ENCODE results near the gene PPP2R2B.
A peak's percentile ranks its signal among the peaks of the same experiment; 100 is the strongest.

PPP2R2B gene

DNA sequence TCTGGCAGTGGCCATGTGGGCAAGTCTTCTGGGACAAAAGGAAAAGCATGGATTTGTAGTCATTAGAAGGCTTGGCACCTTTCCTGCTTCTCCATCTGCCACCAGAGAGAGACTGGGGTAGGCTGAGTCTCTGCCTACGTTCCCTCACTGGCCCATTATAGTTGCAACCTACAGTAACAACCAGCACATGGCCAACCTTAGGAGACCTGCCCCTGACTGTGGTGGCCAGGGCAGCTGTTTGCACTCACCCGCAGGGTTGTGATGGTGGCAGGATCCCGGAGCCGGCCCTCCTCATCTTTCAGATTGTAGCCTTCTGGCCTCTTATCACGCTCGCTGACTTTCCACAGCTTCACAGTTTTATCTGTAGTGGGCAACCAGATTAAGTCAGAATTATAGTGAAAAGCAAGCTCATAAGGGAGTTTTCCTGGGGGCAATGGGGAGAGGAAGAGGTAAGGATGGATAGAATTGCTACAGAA is 187.6 kb downstream of the PPP2R2B start:
- DNase-seq, result no peak

DNA sequence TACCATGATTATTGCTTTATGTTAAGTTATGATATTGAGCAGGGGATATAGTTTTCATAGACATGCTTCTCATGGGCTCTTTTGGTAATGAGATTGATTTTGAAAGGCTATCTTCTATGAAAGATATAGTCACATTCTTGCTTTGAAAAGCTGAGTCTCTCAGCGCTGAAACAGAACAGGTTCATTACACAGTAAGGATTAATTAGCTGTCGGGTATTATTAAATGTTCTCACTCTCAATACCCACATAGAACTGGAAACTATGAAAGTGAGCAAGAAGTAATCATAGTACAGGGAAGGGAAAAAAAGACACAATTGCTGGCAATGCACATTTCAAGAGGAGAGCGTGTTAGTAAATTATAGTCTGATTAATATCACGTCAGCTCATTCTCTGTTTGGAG is 190.9 kb downstream of the PPP2R2B start:
- no peak for DNase-seq

GRCh38 chr5:146683861-146684260 is 194.7 kb downstream of the PPP2R2B start:
- no peak for DNase-seq

DNA sequence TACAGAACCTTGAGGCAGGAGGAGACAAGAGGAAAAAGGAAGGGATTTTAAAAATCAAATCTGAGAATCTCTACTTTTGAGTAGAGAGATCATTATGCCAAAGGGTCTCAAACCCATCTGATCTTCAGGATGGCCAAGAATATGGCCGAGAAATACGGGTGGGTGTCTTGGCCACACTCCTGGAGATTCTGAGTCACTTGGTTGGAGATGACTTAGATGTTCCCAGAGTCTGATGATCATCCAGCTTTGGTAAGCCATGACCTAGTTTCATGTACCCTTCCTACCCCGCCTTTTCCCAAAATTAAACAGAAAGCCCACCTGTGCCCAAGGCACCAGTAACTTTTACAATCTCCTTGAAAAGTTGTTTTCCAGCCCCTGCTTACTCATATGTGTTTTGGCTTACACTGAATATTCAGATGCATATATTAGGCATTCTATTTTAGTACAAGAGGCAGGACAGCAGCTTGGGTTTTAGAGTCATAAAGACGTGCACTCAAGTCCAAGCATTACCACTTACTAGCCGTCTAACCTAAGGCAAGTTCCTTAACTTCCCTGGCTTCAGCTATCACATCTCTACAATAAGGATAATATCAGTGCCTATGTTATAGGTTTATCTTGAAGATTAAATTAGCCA is 195.5 kb downstream of the PPP2R2B start:
- no peak for DNase-seq

DNA sequence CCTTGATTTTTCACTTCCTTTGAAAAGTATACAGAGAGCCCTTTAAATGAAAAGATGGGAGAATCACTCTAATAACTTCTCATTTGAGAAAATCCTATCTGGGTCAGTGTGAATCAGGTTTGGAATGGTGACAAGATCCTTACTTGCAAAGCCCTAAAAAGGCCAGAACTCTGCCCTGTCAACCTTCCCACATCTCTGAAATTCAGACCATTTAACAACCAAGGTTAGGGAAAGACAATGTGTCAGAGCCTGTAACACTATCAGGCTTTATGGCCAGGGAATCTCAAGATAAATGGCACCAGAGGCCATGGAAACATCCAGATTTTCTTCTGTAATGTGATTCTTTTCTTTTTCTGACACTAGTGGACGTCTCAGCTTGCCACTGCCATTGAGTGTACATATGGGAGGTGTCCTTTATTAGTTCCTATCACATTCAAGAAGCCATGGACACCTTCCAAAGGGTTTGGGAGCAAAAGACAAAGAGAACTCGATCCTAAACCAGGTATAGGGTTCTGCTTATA is 196.9 kb downstream of the PPP2R2B start:
- no peak for DNase-seq

GRCh38 chr5:146680846-146681584 is 197.5 kb downstream of the PPP2R2B start:
- no peak for DNase-seq

DNA sequence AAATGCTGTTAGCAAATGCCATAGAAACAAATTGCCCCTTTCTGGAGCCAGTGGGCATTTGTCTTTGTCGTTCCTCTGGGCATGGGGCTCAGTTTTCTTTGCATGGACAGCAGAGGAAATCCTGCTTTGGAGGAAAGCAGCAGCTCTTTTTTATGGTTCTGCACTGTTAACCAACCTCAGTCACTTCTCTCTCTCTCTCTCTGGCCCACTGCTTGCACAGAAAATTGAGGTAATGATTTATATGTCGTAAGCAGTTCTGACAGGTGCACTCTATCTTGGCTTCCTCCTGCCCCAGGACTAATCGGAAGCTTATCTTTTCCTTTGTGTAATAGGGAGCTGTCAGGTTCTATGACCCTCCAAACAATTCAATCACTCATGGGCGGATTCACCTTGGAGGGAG is 202.9 kb downstream of the PPP2R2B start:
- DNase-seq, result peak; percentile 8

GRCh38 chr5:146672866-146673265 is 205.7 kb downstream of the PPP2R2B start:
- DNase-seq, result no peak

- DNase-seq, result no peak
These were observed 206.8 kb downstream of the PPP2R2B start for GRCh38 chr5:146671561-146672295.

- no peak for DNase-seq
These were observed 208.9 kb downstream of the PPP2R2B start for GRCh38 chr5:146669656-146670055.

DNA sequence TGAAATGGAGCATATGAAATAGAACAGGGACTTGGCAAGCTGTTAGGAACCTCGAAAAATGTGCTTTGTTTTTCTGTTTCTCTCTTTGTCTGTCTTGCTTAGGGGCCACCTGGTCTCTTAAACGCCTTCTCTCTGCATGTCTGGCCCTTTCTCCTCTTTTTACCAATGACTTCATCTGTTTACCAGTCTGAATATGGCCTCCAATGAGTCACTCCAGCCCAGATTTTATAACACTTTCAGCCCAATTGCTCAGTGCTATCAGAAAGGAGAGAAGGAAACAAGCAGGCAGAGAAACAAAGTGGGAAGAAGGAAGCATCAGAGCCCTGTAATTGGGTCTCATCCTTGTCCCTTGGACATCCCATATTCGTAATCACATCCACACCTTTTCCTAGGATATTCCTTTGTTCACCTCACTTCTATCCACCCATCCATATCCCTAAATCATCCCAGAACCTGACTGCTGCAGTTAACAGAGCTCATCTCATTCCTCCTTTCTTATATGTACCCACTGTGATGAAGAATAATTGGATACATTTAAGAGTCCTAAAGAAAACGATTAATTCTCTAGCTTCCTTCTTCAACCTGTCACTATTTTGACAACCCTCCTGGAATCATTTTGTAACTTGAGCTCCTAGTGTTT is 210.8 kb downstream of the PPP2R2B start:
- DNase-seq, result no peak

GRCh38 chr5:146662229-146662628 is 216.3 kb downstream of the PPP2R2B start:
- DNase-seq, result peak; percentile 73

GRCh38 chr5:146660376-146660960 is 218.1 kb downstream of the PPP2R2B start:
- DNase-seq, result no peak

DNA sequence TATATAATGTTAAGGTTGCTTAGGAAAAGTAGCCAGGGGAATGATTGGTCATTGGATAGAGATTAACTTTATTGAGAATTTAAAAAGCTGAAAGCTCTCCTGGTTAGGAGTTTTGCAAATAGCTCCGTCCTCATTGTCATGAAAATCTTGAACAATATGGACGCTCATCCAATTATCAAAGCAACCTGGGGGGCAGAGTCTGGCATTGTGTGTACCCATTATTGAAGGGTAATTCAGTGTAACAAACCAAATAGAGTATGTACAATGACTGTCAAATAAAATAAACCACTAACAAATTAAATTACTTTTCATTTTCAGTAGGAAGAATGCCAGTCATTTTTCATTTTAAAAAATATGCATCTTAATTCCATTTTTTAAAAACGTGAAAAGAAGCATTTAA is 218.6 kb downstream of the PPP2R2B start:
- no peak for DNase-seq

- no peak for DNase-seq
These were observed 221.9 kb downstream of the PPP2R2B start for GRCh38 chr5:146656703-146657102.

DNA sequence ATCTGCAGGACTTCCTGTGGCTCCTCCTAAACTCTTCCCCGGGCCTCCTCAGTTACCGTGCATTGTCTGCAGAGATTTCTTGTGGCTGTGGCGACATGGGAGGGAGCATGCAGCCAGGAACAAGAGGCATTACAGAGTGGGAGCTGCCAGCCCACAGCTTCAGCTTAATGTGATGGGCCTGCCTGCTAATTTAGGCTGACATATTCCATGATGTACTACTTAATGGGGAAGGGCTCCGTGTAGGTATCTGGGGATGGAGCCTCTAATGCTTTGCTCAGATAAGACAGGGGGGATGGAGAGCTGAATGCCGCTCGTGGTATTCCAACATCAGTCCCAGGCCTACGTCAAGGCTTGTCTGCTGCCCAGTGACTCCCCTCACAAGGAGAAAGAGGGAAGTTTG is 225.0 kb downstream of the PPP2R2B start:
- no peak for DNase-seq

DNA sequence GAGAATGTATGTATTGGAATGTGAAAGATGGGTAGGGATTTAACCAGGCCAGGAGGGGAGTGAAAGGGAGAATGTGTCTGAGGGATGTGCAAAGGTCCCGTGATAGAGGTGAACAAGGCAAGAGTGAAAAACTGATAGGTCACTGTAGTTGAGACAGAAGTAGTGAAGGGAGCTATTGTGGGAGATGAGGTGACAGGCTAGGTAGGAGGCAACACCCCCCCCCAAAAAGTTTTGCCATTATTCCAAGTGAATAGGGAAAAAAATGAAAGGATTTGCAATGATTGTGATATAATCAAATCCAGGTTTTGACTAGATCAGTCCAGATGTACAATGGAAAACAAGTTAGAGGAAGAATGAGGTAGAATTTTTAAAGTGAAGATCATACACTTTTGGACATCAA is 226.0 kb downstream of the PPP2R2B start:
- no peak for DNase-seq

GRCh38 chr5:146647656-146648199 is 230.8 kb downstream of the PPP2R2B start:
- DNase-seq, result no peak

DNA sequence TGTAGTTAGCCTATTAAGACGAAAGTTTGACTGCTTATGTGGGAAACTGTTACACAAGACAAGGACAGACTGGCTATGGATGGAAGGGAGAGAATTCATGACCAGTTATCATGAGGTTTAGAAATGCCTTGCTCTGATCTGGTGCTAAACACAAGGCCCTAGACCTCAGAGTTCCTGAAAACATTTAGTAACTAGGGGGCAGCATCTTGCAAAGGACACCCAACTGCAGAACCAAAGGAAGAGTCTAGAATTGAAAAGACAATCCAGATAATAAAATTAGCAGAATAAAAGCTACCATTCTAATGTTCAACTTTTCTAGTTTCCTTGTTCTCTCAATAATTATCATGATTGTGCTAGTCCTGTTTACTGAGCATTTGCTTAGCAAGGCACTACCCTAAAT is 232.1 kb downstream of the PPP2R2B start:
- DNase-seq, result no peak

- peak; percentile 27 for DNase-seq
These were observed 233.2 kb downstream of the PPP2R2B start for GRCh38 chr5:146645342-146645741.

- DNase-seq, result no peak
These were observed 233.7 kb downstream of the PPP2R2B start for GRCh38 chr5:146644831-146645230.

DNA sequence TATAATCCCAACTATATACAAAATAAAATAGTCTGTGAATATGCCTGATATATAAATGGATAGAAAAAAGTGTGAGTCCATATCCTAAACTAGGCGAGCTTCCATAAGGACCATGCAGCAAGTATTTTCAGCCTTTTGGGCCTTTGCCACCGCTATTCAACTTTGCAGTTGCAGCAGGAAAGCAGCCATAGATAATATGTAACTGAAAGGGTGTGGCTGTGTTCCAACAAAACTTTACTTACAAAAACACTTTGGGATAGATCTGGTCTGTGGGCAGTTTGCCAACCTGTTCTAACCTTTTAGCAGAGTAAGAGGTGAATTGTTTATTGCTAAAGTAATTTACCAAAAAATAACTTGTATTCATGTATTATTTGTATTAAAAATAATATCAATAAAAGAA is 234.8 kb downstream of the PPP2R2B start:
- DNase-seq, result peak; percentile 31
